Suprapubic skin (tissue), 4 donors: ENCODE measurements around the gene NCOA1. TPM values are rescaled to one million over a fixed set of nuclear protein-coding genes. Genes with fewer than 3 reads are reported as not detected.

Source experiments
- DNase-seq, 2 donors: peaks; one replicate each; pipeline ENCODE4 v3.0.0-alpha.2; 2019; ENCODE audit warnings: low spot score in 2 of 2
- H3K27ac ChIP-seq: fragments of 200-600 bp; sonication (generic); one replicate; pipeline ENCODE4 v1.5.1; 2019
- H3K27me3 ChIP-seq: fragments of 200-600 bp; sonication (generic); one replicate; pipeline ENCODE4 v1.5.1; 2019
- H3K36me3 ChIP-seq: fragments of 200-600 bp; sonication (generic); one replicate; pipeline ENCODE4 v1.5.1; 2019
- H3K4me1 ChIP-seq: fragments of 200-600 bp; sonication (generic); one replicate; pipeline ENCODE4 v1.5.1; 2019
- H3K4me3 ChIP-seq: fragments of 200-600 bp; sonication (generic); one replicate; pipeline ENCODE4 v1.5.1; 2019; ENCODE audit warnings: mild to moderate bottlenecking
- H3K9me3 ChIP-seq: fragments of 200-600 bp; sonication (generic); one replicate; pipeline ENCODE4 v1.5.1; 2019
- EP300 ChIP-seq: sonication (generic); formaldehyde crosslinking; IDR thresholded peaks from one replicate; pipeline ENCODE4 v1.6.1; 2017; ENCODE audit warnings: antibody characterized with exemption
- POLR2A ChIP-seq, 2 donors: fragments of 450-650 bp; IDR thresholded peaks; one replicate each; pipeline ENCODE4 v1.6.1; 2017; ENCODE audit warnings: antibody characterized with exemption in 2 of 2, mild to moderate bottlenecking in 2 of 2, moderate library complexity in 2 of 2
- POLR2AphosphoS5 ChIP-seq, 3 donors: sonication (generic); formaldehyde crosslinking; IDR thresholded peaks; one replicate each; pipeline ENCODE4 v1.6.1; 2017; ENCODE audit warnings: antibody characterized with exemption in 3 of 3
- WGBS: methylation state at CpG from one replicate; pipeline ENCODE4 v1.1.5; 2018; 5-methylcytosine and 5-hydroxymethylcytosine counted together
- total RNA-seq, 4 donors: library from RNA; depleted of rRNA; stranded (reverse); fragments of >200 nt; gene quantifications; one replicate each; pipeline ENCODE4 v1.1.0, GENCODE V29; 2016
- TF ChIP-seq, protein P1 (sequence below), 2 donors: fragments of 200-600 bp in 1 of 2; fragments of 450-650 bp in 1 of 2; sonication (generic) in 1 of 2; IDR thresholded peaks; one replicate each; pipeline ENCODE4 v1.5.1; 2016 to 2019; ENCODE audit warnings: antibody characterized with exemption in 2 of 2, mild to moderate bottlenecking in 1 of 2, moderate library complexity in 1 of 2

The NCOA1 gene
- total RNA-seq, 4 donors from 2014 or later = 40.5 to 66.1 (median 47.2) TPM

GRCh38 chr2:24704692-24705091 is 213.6 kb downstream of the NCOA1 start:
- DNase-seq = no peak
- peaks cover 4% of the 10 kb centered on the region for H3K4me1 ChIP-seq
- H3K27ac ChIP-seq = no peak overlapping the region
- H3K9me3 ChIP-seq = no peaks in the 10 kb centered on the region
- TF ChIP-seq POLR2AphosphoS5 (IDR thresholded peaks at IDR 0.05) (no peak), POLR2A (IDR thresholded peaks at IDR 0.05) (no peak), EP300 (no peak)
- TF ChIP-seq, protein P1, sequence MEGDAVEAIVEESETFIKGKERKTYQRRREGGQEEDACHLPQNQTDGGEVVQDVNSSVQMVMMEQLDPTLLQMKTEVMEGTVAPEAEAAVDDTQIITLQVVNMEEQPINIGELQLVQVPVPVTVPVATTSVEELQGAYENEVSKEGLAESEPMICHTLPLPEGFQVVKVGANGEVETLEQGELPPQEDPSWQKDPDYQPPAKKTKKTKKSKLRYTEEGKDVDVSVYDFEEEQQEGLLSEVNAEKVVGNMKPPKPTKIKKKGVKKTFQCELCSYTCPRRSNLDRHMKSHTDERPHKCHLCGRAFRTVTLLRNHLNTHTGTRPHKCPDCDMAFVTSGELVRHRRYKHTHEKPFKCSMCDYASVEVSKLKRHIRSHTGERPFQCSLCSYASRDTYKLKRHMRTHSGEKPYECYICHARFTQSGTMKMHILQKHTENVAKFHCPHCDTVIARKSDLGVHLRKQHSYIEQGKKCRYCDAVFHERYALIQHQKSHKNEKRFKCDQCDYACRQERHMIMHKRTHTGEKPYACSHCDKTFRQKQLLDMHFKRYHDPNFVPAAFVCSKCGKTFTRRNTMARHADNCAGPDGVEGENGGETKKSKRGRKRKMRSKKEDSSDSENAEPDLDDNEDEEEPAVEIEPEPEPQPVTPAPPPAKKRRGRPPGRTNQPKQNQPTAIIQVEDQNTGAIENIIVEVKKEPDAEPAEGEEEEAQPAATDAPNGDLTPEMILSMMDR (IDR thresholded peaks at IDR 0.05) = no peak
- peaks cover 29% of the 10 kb centered on the region for H3K36me3 ChIP-seq
- H3K27me3 ChIP-seq = no peaks in the 10 kb centered on the region
- H3K4me3 ChIP-seq = no peak overlapping the region
- WGBS = 83% methylated on average over 4 of the region's 4 CpGs

DNA sequence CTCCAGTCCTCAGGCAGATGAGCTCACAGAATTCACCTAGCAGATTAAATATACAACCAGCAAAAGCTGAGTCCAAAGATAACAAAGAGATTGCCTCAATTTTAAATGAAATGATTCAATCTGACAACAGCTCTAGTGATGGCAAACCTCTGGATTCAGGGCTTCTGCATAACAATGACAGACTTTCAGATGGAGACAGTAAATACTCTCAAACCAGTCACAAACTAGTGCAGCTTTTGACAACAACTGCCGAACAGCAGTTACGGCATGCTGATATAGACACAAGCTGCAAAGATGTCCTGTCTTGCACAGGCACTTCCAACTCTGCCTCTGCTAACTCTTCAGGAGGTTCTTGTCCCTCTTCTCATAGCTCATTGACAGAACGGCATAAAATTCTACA is 216.1 kb downstream of the NCOA1 start:
- no peaks in the 10 kb centered on the region for H3K27me3 ChIP-seq
- peaks cover 44% of the 10 kb centered on the region for H3K36me3 ChIP-seq
- H3K4me1 ChIP-seq = peaks cover 4% of the 10 kb centered on the region
- no peak overlapping the region for H3K4me3 ChIP-seq
- no peak for DNase-seq
- H3K9me3 ChIP-seq = no peaks in the 10 kb centered on the region
- H3K27ac ChIP-seq = no peak overlapping the region
- 98% methylated on average over 3 of the region's 3 CpGs for WGBS
- no peak for TF ChIP-seq POLR2AphosphoS5 (IDR thresholded peaks at IDR 0.05)
- no peak for TF ChIP-seq EP300

DNA sequence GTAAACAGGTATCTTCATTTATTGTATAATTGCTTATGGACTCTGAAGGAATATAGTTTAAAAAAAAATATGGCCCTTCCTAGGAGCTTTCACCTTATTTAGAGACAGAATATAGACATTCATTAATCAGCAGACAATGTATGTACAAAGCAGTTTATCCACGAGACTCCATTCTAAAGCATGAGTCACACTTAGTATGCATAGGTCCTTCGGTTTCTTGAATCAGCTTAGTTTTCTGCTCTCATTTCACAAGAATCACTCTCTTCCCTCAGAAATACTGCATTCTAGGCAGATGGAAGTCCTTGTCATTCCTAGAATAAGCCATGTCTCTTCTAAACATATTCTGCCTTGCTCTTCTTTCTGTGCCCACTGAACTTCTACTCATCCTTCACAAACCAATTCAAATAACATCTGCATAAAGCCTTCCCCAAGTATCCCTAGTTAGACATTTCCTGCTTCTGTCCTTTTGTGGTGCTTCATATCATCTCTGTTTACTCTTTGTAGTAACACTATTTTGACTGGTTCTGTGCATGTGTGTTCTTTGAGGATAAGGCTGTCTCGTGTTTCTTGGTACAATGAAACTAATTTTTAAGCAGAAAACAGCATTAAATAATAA is 217.6 kb downstream of the NCOA1 start:
- TF ChIP-seq POLR2AphosphoS5 (IDR thresholded peaks at IDR 0.05) (no peak), POLR2A (IDR thresholded peaks at IDR 0.05) (no peak), EP300 (no peak)
- TF ChIP-seq, protein P1 (IDR thresholded peaks at IDR 0.05) = no peak
- H3K9me3 ChIP-seq = no peaks in the 10 kb centered on the region
- no peak overlapping the region for H3K27ac ChIP-seq
- peaks cover 53% of the 10 kb centered on the region for H3K36me3 ChIP-seq
- no peak for DNase-seq
- no peak overlapping the region for H3K4me3 ChIP-seq
- H3K4me1 ChIP-seq = no peaks in the 10 kb centered on the region
- H3K27me3 ChIP-seq = no peaks in the 10 kb centered on the region
- 82% methylated on average over 3 of the region's 3 CpGs for WGBS

GRCh38 chr2:24710806-24711205 is 219.8 kb downstream of the NCOA1 start:
- DNase-seq = no peak
- 96% methylated on average over 6 of the region's 6 CpGs for WGBS
- Histone ChIP-seq H3K9me3 (no peaks in the 10 kb centered on the region), H3K27ac (no peak overlapping the region), H3K27me3 (no peaks in the 10 kb centered on the region), H3K4me1 (no peaks in the 10 kb centered on the region), H3K36me3 (peaks cover 57% of the 10 kb centered on the region), H3K4me3 (no peak overlapping the region)
- TF ChIP-seq, protein P1 (IDR thresholded peaks at IDR 0.05) = no peak
- TF ChIP-seq POLR2AphosphoS5 (IDR thresholded peaks at IDR 0.05) (no peak), EP300 (no peak), POLR2A (IDR thresholded peaks at IDR 0.05) (no peak)

GRCh38 chr2:24711865-24712264 is 220.8 kb downstream of the NCOA1 start:
- H3K36me3 ChIP-seq = peaks cover 52% of the 10 kb centered on the region
- H3K4me3 ChIP-seq = no peak overlapping the region
- no peak for DNase-seq
- H3K4me1 ChIP-seq = no peaks in the 10 kb centered on the region
- H3K27ac ChIP-seq = no peak overlapping the region
- no peaks in the 10 kb centered on the region for H3K9me3 ChIP-seq
- H3K27me3 ChIP-seq = no peaks in the 10 kb centered on the region
- WGBS = 59% methylated on average over 2 of the region's 2 CpGs
- TF ChIP-seq, protein P1 (IDR thresholded peaks at IDR 0.05) = no peak
- TF ChIP-seq POLR2AphosphoS5 (IDR thresholded peaks at IDR 0.05) (no peak), POLR2A (IDR thresholded peaks at IDR 0.05) (no peak), EP300 (no peak)

GRCh38 chr2:24712296-24712695 is 221.2 kb downstream of the NCOA1 start:
- Histone ChIP-seq H3K36me3 (peaks cover 51% of the 10 kb centered on the region), H3K9me3 (no peaks in the 10 kb centered on the region), H3K4me1 (no peaks in the 10 kb centered on the region), H3K27ac (no peak overlapping the region), H3K27me3 (no peaks in the 10 kb centered on the region), H3K4me3 (no peak overlapping the region)
- WGBS = 89% methylated on average over 1 of the region's 1 CpG
- TF ChIP-seq POLR2A (IDR thresholded peaks at IDR 0.05) = no peak
- DNase-seq = no peak
